Naive thymus-derived CD4-positive, alpha-beta T cell (primary cell): ENCODE results near the gene KIF7. TPM values are rescaled to one million over a fixed set of nuclear protein-coding genes. Genes with fewer than 3 reads are reported as not detected.

Experiments used
- ATAC-seq: fragments of 150-1000 bp; cut with Tn5 transposase; 2 replicates; pipeline ENCODE4 v1.10.0; 2021; ENCODE audit warnings: mild to moderate bottlenecking, moderate library complexity
- CTCF ChIA-PET: fragments of 350-600 bp; sonication (Branson Sonifier 250); formaldehyde crosslinking; loops from one replicate; lab custom pipeline; 2021; ENCODE audit warnings: antibody characterized with exemption; lab: Charles Lee
- POLR2A ChIA-PET: fragments of 350-600 bp; sonication (Branson Sonifier 250); formaldehyde crosslinking; loops from one replicate; lab custom pipeline; 2021; ENCODE audit warnings: antibody characterized with exemption, inconsistent platforms; lab: Charles Lee
- DNase-seq, 9 donors: peaks; one replicate each; pipeline versions ENCODE4 v3.0.0 to v3.0.0-alpha.2; 2020 to 2022; ENCODE audit warnings: mixed read lengths in 1 of 9
- H3K27ac ChIP-seq: one replicate; pipeline ENCODE4 v1.7.0; 2013; ENCODE audit warnings: mild to moderate bottlenecking, low read depth, low read length, moderate library complexity
- H3K27me3 ChIP-seq, 2 donors: one replicate each; pipeline ENCODE4 v1.7.0; 2013; ENCODE audit warnings: low read length in 2 of 2, mild to moderate bottlenecking in 2 of 2, moderate library complexity in 2 of 2; ENCODE audit not compliant: control insufficient read depth in 2 of 2, insufficient read depth in 2 of 2
- H3K36me3 ChIP-seq, 3 experiments: 1 replicate in 2 of 3; 2 replicates in 1 of 3; pipeline ENCODE4 v1.7.0; 2013; ENCODE audit warnings: low read length in 3 of 3, mild to moderate bottlenecking in 3 of 3, moderate library complexity in 1 of 3; ENCODE audit not compliant: insufficient read depth in 3 of 3, control insufficient read depth in 2 of 3
- H3K4me1 ChIP-seq, 2 donors: one replicate each; pipeline ENCODE4 v1.7.0; 2013; ENCODE audit warnings: low read length in 2 of 2, mild to moderate bottlenecking in 2 of 2, moderate library complexity in 1 of 2; ENCODE audit not compliant: control insufficient read depth in 2 of 2, insufficient read depth in 2 of 2
- H3K4me3 ChIP-seq: 2 replicates; pipeline ENCODE4 v1.7.0; 2013; ENCODE audit warnings: mild to moderate bottlenecking, low read length
- H3K9me3 ChIP-seq, 3 experiments: 1 replicate in 2 of 3; 2 replicates in 1 of 3; pipeline ENCODE4 v1.7.0; 2013; ENCODE audit warnings: low read length in 3 of 3; ENCODE audit not compliant: control insufficient read depth in 2 of 3
- H3K27ac Mint-ChIP-seq, 9 donors: one replicate each; pipeline ENCODE4 v1.8.0; 2020 to 2022; ENCODE audit warnings: mixed read lengths in 9 of 9, mild to moderate bottlenecking in 8 of 9, moderate library complexity in 5 of 9, inconsistent platforms in 2 of 9
- H3K27me3 Mint-ChIP-seq, 5 donors: one replicate each; pipeline ENCODE4 v1.8.0; 2021 to 2022; ENCODE audit warnings: mixed read lengths in 5 of 5, mild to moderate bottlenecking in 1 of 5
- H3K36me3 Mint-ChIP-seq, 5 donors: one replicate each; pipeline ENCODE4 v1.8.0; 2020 to 2022; ENCODE audit warnings: mixed read lengths in 5 of 5, mild to moderate bottlenecking in 3 of 5, inconsistent platforms in 1 of 5
- H3K4me1 Mint-ChIP-seq, 7 donors: one replicate each; pipeline ENCODE4 v1.8.0; 2020 to 2022; ENCODE audit warnings: mixed read lengths in 7 of 7, mild to moderate bottlenecking in 3 of 7, inconsistent platforms in 1 of 7
- H3K4me3 Mint-ChIP-seq, 10 donors: one replicate each; pipeline ENCODE4 v1.8.0; 2020 to 2022; ENCODE audit warnings: mild to moderate bottlenecking in 10 of 10, mixed read lengths in 10 of 10, moderate library complexity in 6 of 10, inconsistent platforms in 2 of 10
- H3K9me3 Mint-ChIP-seq, 11 donors: one replicate each; pipeline ENCODE4 v1.8.0; 2020 to 2022; ENCODE audit warnings: mixed read lengths in 11 of 11, mild to moderate bottlenecking in 4 of 11, inconsistent platforms in 1 of 11, moderate library complexity in 1 of 11
- intact Hi-C, 2 donors: fragments of 100-400 bp; cut with micrococcal nuclease; formaldehyde crosslinking; loops; one replicate each; pipeline ENCODE4 v1.15.1; 2023
- polyA plus RNA-seq, 2 donors: library from polyadenylated mRNA; unstranded; fragments of 300-500 nt; fragmentation: Illumina TruSeq; gene quantifications; one replicate each; pipeline ENCODE4 v1.2.3, GENCODE V29; 2021
- total RNA-seq, 6 experiments: library from RNA in 5 of 6; stranded (reverse) in 5 of 6; gene quantifications; 1 replicate in 5 of 6; 2 replicates in 1 of 6; pipeline ENCODE4 v1.2.3 and lab custom pipeline; 2021 to 2026

The KIF7 gene
- total and polyA plus RNA-seq, 7 experiments from 2014 or later, result 0.08 to 0.27 (median 0.22) TPM; not detected in 4

DNA sequence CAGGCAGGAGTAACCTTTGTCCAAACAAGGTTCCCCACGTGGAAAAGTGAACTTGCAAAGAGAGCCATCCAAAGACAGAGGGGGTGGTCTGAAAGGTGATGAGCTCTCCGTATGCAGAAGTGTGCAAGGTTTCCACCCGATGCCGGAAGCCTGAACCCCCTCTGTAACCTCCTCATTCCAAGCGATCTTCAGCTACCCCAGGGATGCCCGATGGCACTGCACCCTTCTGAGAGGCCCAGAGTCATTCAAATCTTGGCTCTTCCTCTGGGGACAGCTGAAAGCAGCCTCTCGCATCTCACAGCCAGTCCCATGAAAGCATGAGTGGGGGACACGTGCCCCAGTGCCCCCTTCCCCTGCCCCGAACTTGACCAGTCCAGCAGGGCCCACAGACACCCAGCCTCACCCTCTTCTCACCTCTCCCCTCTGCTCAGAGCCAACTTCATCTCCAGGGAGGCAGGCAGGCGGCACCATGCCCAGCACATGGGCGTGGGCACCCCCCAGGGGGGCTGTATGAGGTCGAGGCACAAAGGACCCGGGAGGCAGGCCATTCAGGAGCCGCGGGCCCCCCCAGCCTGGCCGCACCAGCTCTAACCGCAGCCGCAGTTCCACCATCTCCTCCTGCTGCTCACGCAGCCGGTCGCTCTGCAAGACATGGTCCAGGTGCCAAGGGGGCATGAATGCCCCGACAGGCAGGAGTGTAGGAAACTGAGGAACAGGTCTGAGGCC, 8.7 kb downstream of the KIF7 start:
- no peak for DNase-seq
- ChIA-PET CTCF (interaction anchor here (1.0 kb wide), 1 partner anchor 11 kb away, joined by 3 read pairs; no protein-coding TSS in a partner anchor), POLR2A (no interaction called here)
- H3K27ac ChIP-seq, result no peak overlapping the region
- H3K36me3 ChIP-seq, result no peaks in the 10 kb centered on the region
- Mint-ChIP-seq H3K36me3 (no peaks in the 10 kb centered on the region), H3K27me3 (peaks cover 0 to 18% (median 0%) of the 10 kb centered on the region in 5 donors), H3K4me1 (peaks cover 0 to 4% (median 0%) of the 10 kb centered on the region in 7 donors), H3K27ac (no peak overlapping the region), H3K4me3 (no peak overlapping the region), H3K9me3 (peaks cover 0 to 3% (median 0%) of the 10 kb centered on the region in 11 donors)
- H3K4me1 ChIP-seq, result no peaks in the 10 kb centered on the region
- intact Hi-C loops, result no loop called here
- H3K9me3 ChIP-seq, result no peaks in the 10 kb centered on the region
- H3K27me3 ChIP-seq, result no peaks in the 10 kb centered on the region
- no peak for ATAC-seq
- H3K4me3 ChIP-seq, result no peak overlapping the region

DNA sequence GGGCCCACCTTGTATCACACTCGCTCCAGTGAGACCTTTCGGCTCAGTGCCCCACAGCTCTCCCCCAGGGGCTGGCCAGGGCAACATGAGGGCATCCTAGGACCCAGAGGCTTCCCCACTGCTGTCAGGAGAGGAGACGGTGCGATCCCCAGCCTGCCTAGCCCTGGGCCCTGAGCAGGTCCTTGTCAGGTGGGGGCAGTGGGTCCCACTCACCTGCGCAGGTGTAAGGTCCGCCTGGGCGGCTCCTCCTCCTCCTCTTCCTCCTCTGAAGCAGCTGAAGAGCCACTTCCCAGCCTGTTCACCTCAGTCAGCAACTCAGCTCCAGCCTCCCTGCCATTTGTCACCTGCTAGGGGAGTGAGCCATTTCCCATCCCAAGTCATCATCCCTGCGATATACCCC, 9.6 kb downstream of the KIF7 start:
- ChIA-PET CTCF (interaction anchor here (1.0 kb wide), 1 partner anchor 12 kb away, joined by 3 read pairs; no protein-coding TSS in a partner anchor), POLR2A (no interaction called here)
- Mint-ChIP-seq H3K27ac (no peak overlapping the region), H3K4me3 (no peak overlapping the region), H3K27me3 (peaks cover 0 to 16% (median 0%) of the 10 kb centered on the region in 5 donors), H3K4me1 (peaks cover 0 to 4% (median 0%) of the 10 kb centered on the region in 7 donors), H3K36me3 (no peaks in the 10 kb centered on the region), H3K9me3 (peaks cover 0 to 3% (median 0%) of the 10 kb centered on the region in 11 donors)
- Histone ChIP-seq H3K9me3 (no peaks in the 10 kb centered on the region), H3K27ac (no peak overlapping the region), H3K4me1 (no peaks in the 10 kb centered on the region), H3K4me3 (no peak overlapping the region), H3K36me3 (no peaks in the 10 kb centered on the region), H3K27me3 (no peaks in the 10 kb centered on the region)
- ATAC-seq (no peak), DNase-seq (no peak)
- intact Hi-C loops, result no loop called here

- POLR2A ChIA-PET, result no interaction called here
- Mint-ChIP-seq H3K9me3 (peaks cover 0 to 2% (median 0%) of the 10 kb centered on the region in 11 donors), H3K27ac (no peak overlapping the region), H3K4me1 (peaks cover 0 to 2% (median 0%) of the 10 kb centered on the region in 7 donors), H3K4me3 (no peak overlapping the region), H3K27me3 (peaks cover 0 to 9% (median 0%) of the 10 kb centered on the region in 5 donors), H3K36me3 (no peaks in the 10 kb centered on the region)
- H3K4me3 ChIP-seq, result no peak overlapping the region
- peak in 1 of 9 donors; percentile 7 for DNase-seq
- no peak overlapping the region for H3K27ac ChIP-seq
- CTCF ChIA-PET, result no interaction called here
- no peaks in the 10 kb centered on the region for H3K4me1 ChIP-seq
- H3K36me3 ChIP-seq, result no peaks in the 10 kb centered on the region
- no peaks in the 10 kb centered on the region for H3K9me3 ChIP-seq
- ATAC-seq, result no peak
- intact Hi-C loops, result no loop called here
- H3K27me3 ChIP-seq, result no peaks in the 10 kb centered on the region
Observed at GRCh38 chr15:89642106-89642505, 13.2 kb downstream of the KIF7 start.

- ATAC-seq, result no peak
- Histone ChIP-seq H3K27ac (no peak overlapping the region), H3K36me3 (no peaks in the 10 kb centered on the region), H3K27me3 (no peaks in the 10 kb centered on the region), H3K4me3 (no peak overlapping the region), H3K4me1 (no peaks in the 10 kb centered on the region), H3K9me3 (no peaks in the 10 kb centered on the region)
- CTCF ChIA-PET, result no interaction called here
- no peaks in the 10 kb centered on the region for H3K36me3 Mint-ChIP-seq
- no peak overlapping the region for H3K27ac Mint-ChIP-seq
- H3K4me1 Mint-ChIP-seq, result no peaks in the 10 kb centered on the region
- DNase-seq, result no peak
- POLR2A ChIA-PET, result no interaction called here
- H3K4me3 Mint-ChIP-seq, result no peak overlapping the region
- intact Hi-C loops, result no loop called here
- H3K27me3 Mint-ChIP-seq, result peaks cover 0 to 5% (median 0%) of the 10 kb centered on the region in 5 donors
- H3K9me3 Mint-ChIP-seq, result peaks cover 0 to 2% (median 0%) of the 10 kb centered on the region in 11 donors
Observed at GRCh38 chr15:89641053-89641452, 14.2 kb downstream of the KIF7 start.

DNA sequence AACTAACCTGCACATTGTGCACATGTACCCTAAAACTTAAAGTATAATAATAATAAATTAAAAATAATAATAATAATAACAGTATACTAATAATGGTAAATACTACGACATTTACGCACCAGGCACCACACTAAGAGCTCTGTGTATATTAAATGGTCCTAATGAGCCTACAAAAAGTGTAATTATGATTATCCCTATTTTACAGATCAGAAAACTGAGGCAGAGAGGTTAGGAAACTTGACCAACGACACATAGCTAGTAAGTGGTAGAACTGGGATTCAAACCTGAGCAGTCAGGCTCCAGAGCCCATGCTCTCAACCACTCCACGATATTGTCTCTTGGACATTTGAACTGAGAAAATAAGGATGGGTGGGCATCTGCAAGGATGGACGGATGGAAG, 15.0 kb downstream of the KIF7 start:
- H3K36me3 Mint-ChIP-seq, result peaks cover 0 to 4% (median 0%) of the 10 kb centered on the region in 5 donors
- no peaks in the 10 kb centered on the region for H3K4me1 ChIP-seq
- H3K27me3 Mint-ChIP-seq, result peaks cover 0 to 2% (median 0%) of the 10 kb centered on the region in 5 donors
- H3K36me3 ChIP-seq, result no peaks in the 10 kb centered on the region
- no peaks in the 10 kb centered on the region for H3K9me3 ChIP-seq
- ATAC-seq (no peak), DNase-seq (no peak)
- H3K27ac Mint-ChIP-seq, result no peak overlapping the region
- H3K27ac ChIP-seq, result no peak overlapping the region
- ChIA-PET CTCF (no interaction called here), POLR2A (no interaction called here)
- H3K27me3 ChIP-seq, result no peaks in the 10 kb centered on the region
- peaks cover 0 to 4% (median 2%) of the 10 kb centered on the region in 11 donors for H3K9me3 Mint-ChIP-seq
- intact Hi-C loops, result no loop called here
- H3K4me3 Mint-ChIP-seq, result no peak overlapping the region
- no peaks in the 10 kb centered on the region for H3K4me1 Mint-ChIP-seq
- H3K4me3 ChIP-seq, result no peak overlapping the region

GRCh38 chr15:89633585-89633984, 21.7 kb downstream of the KIF7 start:
- H3K9me3 ChIP-seq, result no peaks in the 10 kb centered on the region
- H3K27me3 Mint-ChIP-seq, result peaks cover 0 to 11% (median 0%) of the 10 kb centered on the region in 5 donors
- ChIA-PET CTCF (no interaction called here), POLR2A (no interaction called here)
- peaks cover 0 to 24% (median 0%) of the 10 kb centered on the region in 5 donors for H3K36me3 Mint-ChIP-seq
- intact Hi-C loops, result no loop called here
- no peak overlapping the region for H3K4me3 Mint-ChIP-seq
- DNase-seq (peak in 1 of 9 donors; percentile 7), ATAC-seq (no peak)
- H3K4me3 ChIP-seq, result no peak overlapping the region
- no peak overlapping the region for H3K27ac Mint-ChIP-seq
- peaks cover 0 to 6% (median 3%) of the 10 kb centered on the region in 11 donors for H3K9me3 Mint-ChIP-seq
- H3K4me1 Mint-ChIP-seq, result no peaks in the 10 kb centered on the region
- H3K4me1 ChIP-seq, result no peaks in the 10 kb centered on the region
- H3K27me3 ChIP-seq, result peaks cover 0 to 3% of the 10 kb centered on the region in 2 donors
- no peak overlapping the region for H3K27ac ChIP-seq
- H3K36me3 ChIP-seq, result no peaks in the 10 kb centered on the region
